HG02798 (cell line): ENCODE results near the gene ADGRF1.
"Not testable (repeated sequence)": the region's sequence is repeated elsewhere in the genome, so short reads cannot be mapped to it uniquely, and the experiment has no call there.

Experiments
- ATAC-seq: cut with Tn5 transposase; IDR thresholded peaks from one replicate; pipeline ENCODE4 v1.9.1; 2021; ENCODE audit warnings: mild to moderate bottlenecking; ENCODE audit not compliant: unreplicated experiment, poor library complexity

The ADGRF1 gene

GRCh38 chr6:47062346-47062745, 20.2 kb upstream of the ADGRF1 start:
- ATAC-seq, result no peak

- ATAC-seq, result no peak
Observed at GRCh38 chr6:47061309-47062300, 19.5 kb upstream of the ADGRF1 start.

- ATAC-seq, result no peak
Observed at GRCh38 chr6:47059216-47059885, 17.2 kb upstream of the ADGRF1 start.

GRCh38 chr6:47057830-47058540, 15.9 kb upstream of the ADGRF1 start:
- no peak for ATAC-seq

- ATAC-seq, result no peak
Observed at GRCh38 chr6:47056832-47057231, 14.7 kb upstream of the ADGRF1 start.

GRCh38 chr6:47054302-47054701, 12.2 kb upstream of the ADGRF1 start:
- not testable (repeated sequence) for ATAC-seq

GRCh38 chr6:47048638-47049037, 6.5 kb upstream of the ADGRF1 start:
- ATAC-seq, result no peak

GRCh38 chr6:47047479-47048407, 5.6 kb upstream of the ADGRF1 start:
- ATAC-seq, result peak; percentile 79

- no peak for ATAC-seq
Observed at GRCh38 chr6:47047097-47047478, 5.0 kb upstream of the ADGRF1 start.

GRCh38 chr6:47044397-47044796, 2.3 kb upstream of the ADGRF1 start:
- ATAC-seq, result no peak

GRCh38 chr6:47043286-47043685, 1.2 kb upstream of the ADGRF1 start:
- ATAC-seq, result no peak

GRCh38 chr6:47041741-47042140, 391 bp downstream of the ADGRF1 start:
- ATAC-seq, result no peak

- ATAC-seq, result no peak
Observed at GRCh38 chr6:47034926-47035325, 7.2 kb downstream of the ADGRF1 start.

- ATAC-seq, result no peak
Observed at GRCh38 chr6:47034421-47034820, 7.7 kb downstream of the ADGRF1 start.

GRCh38 chr6:47032974-47033765, 9.0 kb downstream of the ADGRF1 start:
- ATAC-seq, result no peak

- ATAC-seq, result no peak
Observed at GRCh38 chr6:47031656-47032055, 10.5 kb downstream of the ADGRF1 start.

GRCh38 chr6:47029865-47030561, 12.1 kb downstream of the ADGRF1 start:
- no peak for ATAC-seq

GRCh38 chr6:47028835-47029360, 13.2 kb downstream of the ADGRF1 start:
- no peak for ATAC-seq
